Ovary (tissue), 3 donors: Measurements from ENCODE around the gene FEZF1.

Experiments
- CTCF ChIP-seq, 3 donors: fragments of 450-650 bp in 2 of 3; fragments of 200-600 bp in 1 of 3; IDR thresholded peaks; one replicate each; pipeline versions ENCODE4 v1.5.1 to v1.8.0; 2016 to 2022; ENCODE audit warnings: antibody characterized with exemption in 3 of 3, mild to moderate bottlenecking in 1 of 3
- EP300 ChIP-seq: sonication (generic); formaldehyde crosslinking; IDR thresholded peaks from one replicate; pipeline ENCODE4 v1.6.1; 2017; ENCODE audit warnings: antibody characterized with exemption
- POLR2A ChIP-seq: fragments of 450-650 bp; IDR thresholded peaks from one replicate; pipeline ENCODE4 v1.6.1; 2017; ENCODE audit warnings: antibody characterized with exemption, mild to moderate bottlenecking, moderate library complexity
- donor health status: DM: no; HTN: no; CAD: no.

- no peak for TF ChIP-seq POLR2A
- TF ChIP-seq CTCF (IDR thresholded peaks at IDR 0.05), result no peak
- no peak for TF ChIP-seq EP300
These were observed 1.1 kb upstream of the FEZF1 start for GRCh38 chr7:122305475-122306319.
